Prostate gland (tissue), 2 donors: ENCODE data around the gene TMEM235. TPM values are rescaled to one million over a fixed set of nuclear protein-coding genes. Genes with fewer than 3 reads are reported as not detected.

Source experiments
- DNase-seq: peaks from one replicate; pipeline ENCODE4 v3.0.0-alpha.2; 2019; ENCODE audit warnings: low spot score
- H3K27ac ChIP-seq, 2 donors: fragments of 200-600 bp; sonication (generic); 2 replicates each; pipeline ENCODE4 v1.5.1; 2017 to 2019
- H3K27me3 ChIP-seq: fragments of 200-600 bp; sonication (generic); replicated peaks from 2 replicates; pipeline ENCODE4 v1.5.1; 2019; ENCODE audit not compliant: insufficient read depth
- H3K36me3 ChIP-seq, 2 donors: fragments of 200-600 bp; sonication (generic); 1 replicate in 1 of 2; 2 replicates in 1 of 2; pipeline versions ENCODE4 v1.5.1 to v1.8.1; 2017 to 2019
- H3K4me1 ChIP-seq: fragments of 200-600 bp; sonication (generic); replicated peaks from 2 replicates; pipeline ENCODE4 v1.5.1; 2019
- H3K4me3 ChIP-seq, 2 donors: fragments of 200-600 bp; sonication (generic); 2 replicates each; pipeline ENCODE4 v1.5.1; 2017 to 2019
- H3K9me3 ChIP-seq: fragments of 200-600 bp; sonication (generic); 2 replicates; pipeline ENCODE4 v1.5.1; 2017
- POLR2A ChIP-seq: fragments of 450-650 bp; IDR thresholded peaks from one replicate; pipeline ENCODE4 v1.6.1; 2016; ENCODE audit warnings: antibody characterized with exemption, mild to moderate bottlenecking
- POLR2AphosphoS5 ChIP-seq: sonication (generic); formaldehyde crosslinking; IDR thresholded peaks from one replicate; pipeline ENCODE4 v1.6.1; 2017; ENCODE audit warnings: antibody characterized with exemption
- WGBS: methylation state at CpG from one replicate; pipeline ENCODE4 v1.1.5; 2018; 5-methylcytosine and 5-hydroxymethylcytosine counted together
- intact Hi-C: fragments of 100-400 bp; cut with DNase I; formaldehyde crosslinking; loops from one replicate; pipeline ENCODE4 v1.14.2; 2022
- total RNA-seq, 2 donors: library from RNA; depleted of rRNA; stranded (reverse); fragments of >200 nt; gene quantifications; one replicate each; pipeline ENCODE4 v1.1.0, GENCODE V29; 2016
- TF ChIP-seq, protein P1 (sequence below), 4 experiments: fragments of 200-600 bp in 2 of 4; fragments of 450-650 bp in 2 of 4; sonication (generic) in 2 of 4; IDR thresholded peaks; 1 replicate in 3 of 4; 2 replicates in 1 of 4; pipeline ENCODE4 v1.5.1; 2016 to 2019; ENCODE audit warnings: antibody characterized with exemption in 4 of 4, mild to moderate bottlenecking in 2 of 4, moderate library complexity in 2 of 4

TMEM235 gene
- total RNA-seq, 2 donors from 2014 or later = not detected

DNA sequence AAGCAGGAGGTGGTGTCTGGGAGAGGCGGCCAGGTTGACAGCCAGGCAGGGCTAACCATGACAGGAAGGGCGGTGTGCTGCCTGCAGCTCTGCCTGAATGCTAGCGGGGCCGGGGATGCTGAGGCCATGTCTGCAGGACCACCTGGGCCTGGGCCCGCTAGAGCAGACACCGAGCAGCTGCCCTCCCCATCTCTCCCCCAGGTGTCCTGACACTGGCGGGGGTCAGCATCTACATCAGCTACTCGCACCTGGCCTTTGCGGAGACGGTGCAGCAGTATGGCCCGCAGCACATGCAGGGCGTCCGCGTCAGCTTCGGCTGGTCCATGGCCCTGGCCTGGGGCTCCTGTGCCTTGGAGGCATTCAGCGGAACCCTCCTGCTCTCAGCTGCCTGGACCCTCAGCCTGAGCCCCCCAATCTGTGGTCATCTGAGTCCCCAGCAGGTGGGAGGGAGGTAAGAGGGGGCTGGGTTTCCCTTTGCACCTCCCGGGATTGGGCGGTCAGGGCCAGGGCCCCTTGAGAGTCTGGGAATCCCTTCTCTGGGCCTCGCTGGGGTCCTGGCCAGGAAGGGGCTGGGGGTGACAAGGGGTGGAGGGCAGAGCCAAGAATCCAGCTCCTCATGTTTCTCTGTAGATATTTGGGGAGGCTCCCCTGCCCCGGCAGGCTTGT, 7.5 kb downstream of the TMEM235 start:
- WGBS = 83% methylated on average over 18 of the region's 20 CpGs
- intact Hi-C loops = no loop called here
- no peaks in the 10 kb centered on the region for H3K27me3 ChIP-seq
- H3K4me1 ChIP-seq = no peaks in the 10 kb centered on the region
- no peak overlapping the region for H3K27ac ChIP-seq
- no peaks in the 10 kb centered on the region for H3K36me3 ChIP-seq
- TF ChIP-seq, protein P1, sequence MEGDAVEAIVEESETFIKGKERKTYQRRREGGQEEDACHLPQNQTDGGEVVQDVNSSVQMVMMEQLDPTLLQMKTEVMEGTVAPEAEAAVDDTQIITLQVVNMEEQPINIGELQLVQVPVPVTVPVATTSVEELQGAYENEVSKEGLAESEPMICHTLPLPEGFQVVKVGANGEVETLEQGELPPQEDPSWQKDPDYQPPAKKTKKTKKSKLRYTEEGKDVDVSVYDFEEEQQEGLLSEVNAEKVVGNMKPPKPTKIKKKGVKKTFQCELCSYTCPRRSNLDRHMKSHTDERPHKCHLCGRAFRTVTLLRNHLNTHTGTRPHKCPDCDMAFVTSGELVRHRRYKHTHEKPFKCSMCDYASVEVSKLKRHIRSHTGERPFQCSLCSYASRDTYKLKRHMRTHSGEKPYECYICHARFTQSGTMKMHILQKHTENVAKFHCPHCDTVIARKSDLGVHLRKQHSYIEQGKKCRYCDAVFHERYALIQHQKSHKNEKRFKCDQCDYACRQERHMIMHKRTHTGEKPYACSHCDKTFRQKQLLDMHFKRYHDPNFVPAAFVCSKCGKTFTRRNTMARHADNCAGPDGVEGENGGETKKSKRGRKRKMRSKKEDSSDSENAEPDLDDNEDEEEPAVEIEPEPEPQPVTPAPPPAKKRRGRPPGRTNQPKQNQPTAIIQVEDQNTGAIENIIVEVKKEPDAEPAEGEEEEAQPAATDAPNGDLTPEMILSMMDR (IDR thresholded peaks at IDR 0.05) = no peak
- TF ChIP-seq POLR2A (no peak), POLR2AphosphoS5 (no peak)
- no peaks in the 10 kb centered on the region for H3K9me3 ChIP-seq
- DNase-seq = no peak
- no peak overlapping the region for H3K4me3 ChIP-seq

DNA sequence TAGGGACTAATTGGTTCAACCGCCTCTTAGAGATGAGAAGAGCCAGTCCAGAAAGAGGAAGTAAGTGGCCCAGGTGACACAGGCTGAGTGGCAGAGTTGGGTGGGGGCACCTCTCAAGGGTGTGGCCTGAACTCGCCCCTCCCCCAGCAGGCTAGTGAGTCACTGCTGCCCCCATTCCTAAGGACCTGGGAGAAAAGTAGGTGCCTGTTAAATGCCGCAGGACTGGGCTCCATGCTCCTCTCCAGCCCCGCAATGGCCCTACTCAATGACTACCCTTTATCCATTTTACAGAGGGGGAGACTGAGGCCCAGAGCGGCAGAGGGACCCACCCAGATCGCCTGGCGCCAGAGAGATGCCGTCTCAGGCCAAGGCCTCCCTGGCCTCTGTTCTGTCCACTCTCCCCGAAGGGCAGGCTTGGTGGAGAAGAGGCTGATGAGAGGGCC, 8.1 kb downstream of the TMEM235 start:
- no peaks in the 10 kb centered on the region for H3K36me3 ChIP-seq
- WGBS = 97% methylated on average over 9 of the region's 9 CpGs
- no peak overlapping the region for H3K27ac ChIP-seq
- no peaks in the 10 kb centered on the region for H3K4me1 ChIP-seq
- no peaks in the 10 kb centered on the region for H3K27me3 ChIP-seq
- intact Hi-C loops = no loop called here
- H3K4me3 ChIP-seq = no peak overlapping the region
- no peak for DNase-seq
- TF ChIP-seq POLR2AphosphoS5 = no peak
- TF ChIP-seq, protein P1 (IDR thresholded peaks at IDR 0.05) = no peak
- TF ChIP-seq POLR2A = no peak
- H3K9me3 ChIP-seq = no peaks in the 10 kb centered on the region

DNA sequence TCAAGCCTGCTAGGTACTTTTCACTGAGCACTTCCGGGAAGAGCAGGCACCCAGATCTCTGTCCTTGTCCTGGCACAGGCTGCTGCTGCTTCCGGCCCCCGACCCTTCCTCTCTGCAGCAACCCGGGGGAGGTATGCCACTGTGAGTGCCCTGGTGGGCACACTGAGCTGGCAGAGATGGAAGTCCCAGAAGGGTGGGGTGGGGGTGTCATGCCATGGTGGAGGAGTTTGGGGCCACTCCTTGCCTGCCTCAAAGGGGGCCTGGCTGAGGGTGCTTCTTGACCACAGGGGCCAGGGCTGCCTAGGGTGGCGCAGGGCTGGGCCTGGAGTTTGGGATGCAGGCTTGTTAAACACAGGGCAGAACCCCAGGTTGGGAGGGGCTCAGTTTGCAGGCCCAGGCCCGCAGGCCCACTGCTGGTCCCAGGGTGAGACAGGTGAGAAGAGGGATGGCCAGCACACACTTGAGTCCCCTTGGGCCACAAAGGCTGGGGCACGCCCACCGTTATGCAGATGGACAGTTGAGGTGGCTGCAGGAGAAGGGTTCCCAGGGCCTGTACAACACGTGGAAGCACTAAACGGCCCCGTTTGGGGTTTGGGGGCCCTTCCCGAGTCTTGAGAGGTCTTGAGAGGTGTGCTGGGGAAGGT, 8.7 kb downstream of the TMEM235 start:
- no peak overlapping the region for H3K4me3 ChIP-seq
- TF ChIP-seq POLR2A (no peak), POLR2AphosphoS5 (no peak)
- TF ChIP-seq, protein P1 (IDR thresholded peaks at IDR 0.05) = no peak
- no peaks in the 10 kb centered on the region for H3K4me1 ChIP-seq
- DNase-seq = no peak
- WGBS = 69% methylated on average over 12 of the region's 12 CpGs
- no peaks in the 10 kb centered on the region for H3K9me3 ChIP-seq
- no peak overlapping the region for H3K27ac ChIP-seq
- intact Hi-C loops = no loop called here
- H3K36me3 ChIP-seq = no peaks in the 10 kb centered on the region
- H3K27me3 ChIP-seq = no peaks in the 10 kb centered on the region

DNA sequence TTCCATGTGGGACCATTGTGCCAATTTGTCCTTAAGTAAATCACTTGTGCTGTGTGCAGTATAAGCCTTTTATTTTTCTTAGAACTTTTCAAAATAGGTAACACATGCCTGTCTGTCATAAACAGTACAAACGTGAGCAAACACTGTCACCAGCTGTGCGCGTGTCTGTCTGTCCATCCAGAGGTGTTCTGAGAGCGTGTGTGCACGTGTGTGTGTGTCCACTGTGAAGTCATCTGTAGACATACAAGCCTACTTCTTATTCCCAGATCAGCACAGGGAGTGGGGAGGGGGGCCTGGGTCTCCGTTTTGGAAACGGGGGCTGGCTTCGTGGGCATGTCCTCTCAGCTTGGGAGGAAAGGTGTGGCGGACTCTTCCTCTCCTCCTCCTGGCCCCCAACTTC, 9.4 kb downstream of the TMEM235 start:
- DNase-seq = no peak
- H3K27ac ChIP-seq = no peak overlapping the region
- no peaks in the 10 kb centered on the region for H3K36me3 ChIP-seq
- no peaks in the 10 kb centered on the region for H3K4me1 ChIP-seq
- H3K4me3 ChIP-seq = no peak overlapping the region
- no peak for TF ChIP-seq POLR2AphosphoS5
- TF ChIP-seq, protein P1 (IDR thresholded peaks at IDR 0.05) = no peak
- TF ChIP-seq POLR2A = no peak
- H3K27me3 ChIP-seq = no peaks in the 10 kb centered on the region
- intact Hi-C loops = no loop called here
- WGBS = 80% methylated on average over 9 of the region's 9 CpGs
- no peaks in the 10 kb centered on the region for H3K9me3 ChIP-seq
